Nucleus accumbens (tissue), 56 donors: ENCODE results near the gene R3HDM4.

ENCODE experiments used
- DNase-seq, 56 donors: peaks; one replicate each; lab custom pipeline; 2025; lab: John Stamatoyannopoulos, UW

The R3HDM4 gene

DNA sequence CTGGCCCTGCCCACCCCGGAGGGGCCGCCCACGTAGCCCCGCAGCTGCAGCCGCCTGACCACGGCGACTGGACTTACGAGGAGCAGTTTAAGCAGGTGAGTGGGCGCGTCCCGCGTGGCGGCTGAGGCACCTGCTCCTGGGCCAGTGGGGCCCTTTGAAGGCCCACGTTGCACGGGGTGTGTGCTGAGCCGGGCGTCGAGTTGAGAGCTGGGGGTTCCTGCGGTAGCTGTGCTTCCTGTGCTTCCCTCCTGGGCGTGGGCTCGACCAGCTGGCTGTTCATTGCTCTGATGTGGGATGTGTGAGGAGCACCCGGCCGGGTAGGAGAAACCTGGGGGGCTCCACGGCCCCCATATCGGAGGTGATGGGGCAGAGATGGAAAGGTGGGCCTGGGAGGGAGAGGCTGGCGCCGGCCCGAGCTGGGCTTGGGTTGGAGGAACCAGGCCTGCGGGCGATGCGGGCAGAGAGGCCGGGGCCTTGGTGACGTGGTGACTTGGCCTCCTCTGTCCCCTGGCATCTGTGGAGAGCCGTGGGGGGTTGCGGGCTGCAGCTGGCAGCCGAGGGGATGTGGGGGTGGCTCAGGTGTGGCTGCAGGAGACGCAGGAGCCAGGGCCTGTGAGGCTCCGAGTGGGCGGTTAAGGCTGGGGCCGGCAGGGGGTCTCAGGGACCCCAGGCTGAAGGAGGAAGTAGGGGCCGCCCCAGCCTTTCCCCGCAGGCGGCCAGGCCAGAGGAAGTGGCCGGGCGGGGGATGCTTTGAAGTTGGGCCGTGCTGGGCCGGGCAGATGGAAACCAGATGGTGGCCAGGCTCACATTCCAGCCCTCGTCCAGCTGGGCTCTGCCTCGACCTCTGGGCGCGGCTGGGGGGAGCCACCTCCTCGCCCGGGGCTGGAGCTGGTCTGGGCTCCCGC is 19.9 kb upstream of the R3HDM4 start:
- DNase-seq: peak in 1 of 56 donors; percentile 8

DNA sequence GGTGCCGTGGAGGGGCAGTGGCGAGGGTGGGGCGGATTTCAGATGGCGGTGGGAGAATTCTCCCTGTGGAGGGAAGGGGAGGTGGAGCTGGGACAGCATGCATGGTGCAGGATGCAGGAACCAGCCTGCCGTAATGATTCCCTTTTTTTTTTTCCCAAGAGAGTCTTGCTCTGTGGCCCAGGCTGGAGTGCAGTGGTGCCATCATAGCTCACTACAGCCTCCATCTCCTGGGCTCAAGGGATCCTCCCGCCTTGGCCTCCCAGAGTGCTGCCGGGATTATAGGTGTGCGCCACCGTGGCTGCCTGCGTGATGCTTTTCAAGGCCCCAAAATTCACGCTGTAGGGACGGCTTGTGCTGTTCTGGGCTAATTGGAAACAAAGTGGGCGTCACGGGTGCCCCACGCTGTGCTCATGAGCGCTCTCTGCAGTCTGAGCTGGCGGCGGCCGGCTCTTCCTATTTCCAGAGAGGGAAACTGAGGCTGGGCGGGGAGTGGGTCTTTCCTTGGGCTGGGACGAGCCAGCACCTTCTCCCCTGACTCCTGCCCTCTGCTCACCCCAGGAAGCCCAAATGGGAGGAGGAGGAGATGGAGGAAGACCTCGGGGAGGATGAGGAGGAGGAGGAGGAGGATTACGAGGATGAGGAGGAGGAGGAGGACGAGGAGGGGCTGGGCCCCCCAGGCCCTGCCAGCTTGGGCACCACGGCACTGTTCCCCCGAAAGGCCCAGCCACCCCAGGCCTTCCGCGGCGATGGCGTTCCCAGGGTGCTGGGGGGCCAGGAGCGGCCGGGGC is 19.0 kb upstream of the R3HDM4 start:
- no peak for DNase-seq

DNA sequence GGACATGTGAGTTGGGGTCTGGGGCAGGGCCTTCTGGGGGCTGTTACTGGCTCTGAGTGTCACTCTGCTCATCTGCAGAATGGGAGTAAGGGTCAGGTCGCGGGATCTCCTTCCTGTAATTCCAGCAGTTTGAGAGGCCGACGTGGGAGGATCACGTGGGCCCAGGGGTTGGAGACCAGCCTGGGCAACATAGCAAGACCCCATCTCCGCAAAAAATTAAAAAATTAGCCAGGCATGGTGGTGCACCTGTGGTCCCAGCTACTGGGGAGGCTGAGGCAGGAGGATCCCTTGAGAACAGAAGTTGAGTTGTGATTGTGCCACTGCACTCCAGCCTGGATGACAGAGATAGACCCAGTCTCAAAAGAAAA is 16.9 kb upstream of the R3HDM4 start:
- DNase-seq: no peak

DNA sequence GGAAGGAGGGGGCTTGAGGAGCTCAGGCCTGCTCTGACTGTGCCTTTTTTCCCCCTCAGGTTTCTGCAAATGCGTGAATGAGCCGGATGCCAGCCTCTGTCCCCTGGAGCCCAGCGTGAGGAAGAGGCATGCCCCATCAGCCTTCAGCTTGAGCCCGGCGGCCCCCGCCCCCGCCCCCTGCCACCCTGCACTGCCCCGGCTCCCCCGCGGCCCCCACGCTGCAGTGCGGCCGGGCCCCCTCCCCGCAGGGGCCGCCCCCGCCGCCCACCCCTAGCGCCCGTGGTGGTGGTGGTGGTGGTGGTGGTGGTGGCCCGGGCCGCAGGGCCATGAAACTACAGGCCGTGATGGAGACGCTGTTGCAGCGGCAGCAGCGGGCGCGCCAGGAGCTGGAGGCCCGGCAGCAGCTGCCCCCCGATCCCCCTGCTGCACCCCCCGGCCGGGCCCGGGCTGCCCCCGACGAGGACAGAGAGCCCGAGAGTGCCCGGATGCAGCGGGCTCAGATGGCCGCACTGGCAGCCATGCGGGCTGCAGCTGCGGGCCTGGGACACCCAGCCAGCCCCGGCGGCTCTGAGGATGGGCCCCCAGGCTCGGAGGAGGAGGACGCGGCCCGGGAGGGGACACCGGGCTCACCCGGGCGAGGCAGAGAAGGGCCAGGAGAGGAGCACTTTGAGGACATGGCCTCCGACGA is 16.3 kb upstream of the R3HDM4 start:
- no peak for DNase-seq

DNA sequence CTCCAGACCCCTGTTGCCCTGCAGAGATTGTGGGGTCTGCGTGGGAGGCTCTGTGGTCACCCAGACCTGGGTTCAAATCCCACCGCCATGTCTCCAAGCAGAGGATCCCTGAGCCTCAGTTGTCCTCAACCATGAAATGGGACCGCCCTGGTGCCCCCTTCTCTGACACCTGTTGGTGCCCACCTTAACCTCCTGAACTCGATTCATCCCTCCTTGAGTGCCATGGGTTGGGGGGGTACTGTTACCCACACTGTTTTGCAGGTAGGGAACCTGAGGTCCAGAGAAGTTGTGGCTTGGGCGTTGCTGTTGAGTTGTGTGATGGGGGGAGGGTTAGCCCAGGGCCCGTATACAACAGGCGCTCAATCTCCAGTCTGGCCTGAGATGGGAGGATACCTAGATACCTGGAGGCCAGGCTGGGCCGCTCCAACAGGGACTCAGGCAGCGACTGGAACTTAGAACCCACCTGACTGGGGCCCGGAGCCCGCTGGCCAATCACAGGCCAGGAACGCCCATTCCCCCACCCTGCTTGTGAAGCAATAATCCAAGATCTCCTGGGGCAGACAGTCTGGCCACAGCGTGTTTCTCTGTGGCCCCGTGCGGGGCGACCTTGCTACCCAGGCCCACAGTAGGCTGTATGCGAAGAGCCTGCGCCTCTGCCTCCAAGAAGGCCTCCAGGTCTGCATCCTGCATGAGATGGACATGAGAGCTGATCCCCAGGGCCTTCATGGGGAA is 15.6 kb upstream of the R3HDM4 start:
- DNase-seq: no peak

DNA sequence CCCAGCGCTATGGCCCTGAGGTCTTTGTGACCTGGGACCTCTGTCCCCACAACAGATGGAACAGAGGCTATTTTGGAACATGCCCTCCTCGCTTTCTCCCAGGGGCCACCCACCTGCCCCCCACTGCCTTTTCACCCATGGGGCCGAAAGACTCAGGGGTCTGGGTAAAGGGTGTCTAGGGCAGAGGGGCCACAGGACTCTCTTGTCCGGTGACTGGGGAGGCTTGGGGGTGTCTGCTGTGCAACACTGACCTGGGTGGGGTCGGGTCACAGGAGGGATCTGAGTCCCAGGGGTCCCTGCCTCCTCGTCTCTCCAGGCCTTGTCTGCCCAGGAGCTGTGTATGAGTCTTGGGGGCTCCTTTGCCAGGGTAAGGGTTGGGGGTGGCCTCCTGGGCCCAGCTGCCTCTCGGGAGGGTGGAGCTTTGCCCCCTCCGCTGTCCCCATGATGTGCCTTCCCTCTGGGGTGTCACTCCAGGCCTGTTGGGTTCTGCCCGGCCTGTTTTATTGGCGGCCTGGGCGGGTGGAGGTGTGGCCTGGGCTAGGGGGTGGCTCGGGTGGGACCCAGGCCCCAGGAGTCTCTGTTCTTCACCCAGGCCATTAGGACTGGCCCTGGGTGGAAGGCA is 14.9 kb upstream of the R3HDM4 start:
- DNase-seq: no peak

DNA sequence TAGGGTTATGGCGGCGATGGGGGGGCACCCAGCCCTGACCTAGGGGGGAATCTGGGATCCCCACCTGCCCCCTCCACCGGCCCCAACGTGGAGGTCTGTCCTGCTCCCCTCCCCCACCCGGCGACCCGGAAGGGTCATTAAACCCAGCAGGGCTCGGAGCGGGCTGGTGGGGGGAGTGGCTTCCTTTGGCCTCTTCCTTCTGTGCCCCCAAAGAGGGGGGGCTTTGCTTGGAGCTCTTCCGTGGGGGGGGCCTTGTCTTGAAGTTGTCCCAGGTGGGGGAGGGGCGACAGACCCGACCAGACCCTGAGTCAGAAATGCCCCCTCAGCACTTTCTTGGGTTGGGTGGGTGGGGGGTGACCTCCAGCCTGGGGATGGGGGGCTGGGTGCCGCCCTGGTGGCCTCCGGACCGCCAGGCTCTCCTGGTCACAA is 14.3 kb upstream of the R3HDM4 start:
- no peak for DNase-seq

DNA sequence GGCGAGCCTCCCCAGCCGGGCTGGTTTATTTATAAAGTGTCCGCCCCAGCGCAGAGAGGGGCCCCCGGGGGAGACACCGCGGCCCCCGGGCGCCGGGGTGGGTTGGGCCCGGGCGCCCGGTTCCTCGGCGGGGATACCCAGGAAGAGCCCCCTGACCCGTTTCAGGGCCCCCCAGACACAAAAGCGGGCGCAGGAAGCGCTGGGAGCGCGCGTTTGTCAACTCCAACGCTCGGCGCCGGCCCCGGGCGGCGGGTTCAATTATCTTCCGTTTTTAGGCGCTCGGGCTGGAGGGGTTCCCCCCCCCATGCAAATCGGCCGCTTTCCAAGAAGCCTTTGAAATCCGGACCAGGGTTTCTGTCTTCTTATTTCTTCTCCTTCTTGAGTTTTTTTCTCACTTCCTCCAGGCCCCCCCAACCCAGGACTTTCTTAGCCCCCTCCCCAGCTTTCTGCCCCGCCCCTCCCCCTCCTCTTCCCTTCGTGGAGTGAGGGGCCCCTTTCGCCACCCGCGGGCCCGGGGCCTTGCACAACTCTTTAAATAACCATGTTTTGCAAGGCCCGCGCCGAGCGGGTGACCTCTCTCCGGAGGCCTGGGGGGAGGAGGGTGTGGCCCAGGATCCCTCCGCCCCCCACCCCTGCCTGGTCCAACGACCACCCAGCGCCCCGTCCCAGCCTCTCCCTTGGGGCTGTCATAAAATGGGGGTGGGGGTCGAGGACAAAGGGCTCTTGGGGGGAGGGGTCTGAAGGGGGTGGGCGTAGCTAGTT is 13.8 kb upstream of the R3HDM4 start:
- DNase-seq: peak in 3 of 56 donors; percentile 7 to 45 (median 26)

DNA sequence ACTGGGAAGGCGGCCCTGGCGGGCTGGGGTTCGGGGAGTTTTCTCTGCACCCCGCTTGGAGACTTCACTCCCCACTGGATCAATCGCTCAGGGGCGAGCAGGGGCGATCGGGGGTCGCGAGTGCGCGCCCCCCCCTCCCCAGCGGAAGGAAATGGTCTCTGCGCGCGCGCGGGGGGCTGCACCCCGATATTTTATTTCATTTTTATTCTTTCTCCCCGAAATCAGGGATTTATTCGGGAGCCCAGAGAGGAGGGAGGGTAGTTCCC is 13.2 kb upstream of the R3HDM4 start:
- DNase-seq: no peak

DNA sequence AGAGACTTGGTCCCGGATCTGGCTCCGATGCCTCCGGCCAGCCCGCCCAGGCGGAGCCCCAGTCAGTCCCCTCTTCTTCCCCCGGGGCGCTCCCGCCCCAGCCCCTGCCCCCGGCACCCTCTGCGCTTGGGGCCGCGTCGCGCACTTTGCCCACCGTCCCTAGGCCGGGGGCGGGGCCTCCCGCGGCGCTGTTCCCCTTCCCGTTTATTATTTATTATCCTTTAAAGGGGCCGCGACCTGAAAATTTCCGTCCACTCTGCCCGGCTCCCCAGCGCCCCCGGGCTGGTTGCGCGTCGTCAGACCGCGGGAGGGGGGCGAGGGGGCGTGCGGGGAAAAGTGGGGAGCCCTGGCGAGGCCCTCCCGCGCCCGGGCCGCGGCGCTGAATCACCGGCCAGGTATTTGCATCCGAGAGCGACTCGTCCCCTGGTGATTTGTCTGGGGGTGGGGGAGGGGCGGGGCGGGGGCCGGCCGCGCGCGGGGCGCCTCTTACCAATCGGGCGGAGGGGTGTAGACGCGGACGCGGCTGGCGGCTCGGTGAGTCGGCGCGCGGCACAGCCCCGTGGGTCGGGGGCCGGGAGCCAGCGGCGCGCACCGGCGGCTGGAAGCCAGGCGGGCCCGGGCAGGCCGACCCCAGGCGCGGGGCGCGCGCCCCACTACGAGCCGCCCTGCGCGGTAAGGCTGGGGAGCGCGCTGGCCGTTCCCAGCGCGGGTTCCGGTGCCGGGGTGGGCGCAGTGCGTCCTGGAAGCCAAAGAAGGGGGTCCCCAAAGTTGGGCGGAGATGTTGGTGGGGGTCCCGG is 12.7 kb upstream of the R3HDM4 start, which contains the start of gene ARID3A:
Gene ARID3A, plus strand, starts transcription at position 510 of the 797 bp plus-strand sequence. CDS start 3,494 bp downstream, outside the sequence.
- DNase-seq: peak in 49 of 56 donors; percentile 30 to 82 (median 69)

DNA sequence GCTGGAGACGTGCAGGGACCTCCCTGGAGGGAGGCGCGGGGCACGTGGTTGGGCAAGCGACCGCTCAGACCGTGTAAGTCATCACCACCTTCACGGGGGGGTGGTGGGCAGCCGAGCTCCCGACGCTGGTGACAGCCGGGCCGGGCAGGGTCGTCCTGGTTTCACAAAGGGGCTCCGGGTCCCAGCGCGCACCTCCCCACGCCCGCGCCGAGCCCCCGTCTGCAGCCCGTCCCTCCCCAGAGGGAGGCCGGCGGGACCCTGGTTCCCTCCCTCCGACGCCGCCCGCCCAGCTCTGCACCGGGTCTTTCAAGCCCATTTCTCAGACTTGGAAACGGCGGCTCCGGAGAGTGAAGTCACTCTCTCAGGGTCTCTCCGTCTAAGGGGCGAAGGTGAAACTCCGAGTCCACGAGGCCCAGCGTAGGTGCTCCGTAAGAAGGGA is 12.1 kb upstream of the R3HDM4 start:
- peak in 12 of 56 donors; percentile 24 to 82 (median 74) for DNase-seq

DNA sequence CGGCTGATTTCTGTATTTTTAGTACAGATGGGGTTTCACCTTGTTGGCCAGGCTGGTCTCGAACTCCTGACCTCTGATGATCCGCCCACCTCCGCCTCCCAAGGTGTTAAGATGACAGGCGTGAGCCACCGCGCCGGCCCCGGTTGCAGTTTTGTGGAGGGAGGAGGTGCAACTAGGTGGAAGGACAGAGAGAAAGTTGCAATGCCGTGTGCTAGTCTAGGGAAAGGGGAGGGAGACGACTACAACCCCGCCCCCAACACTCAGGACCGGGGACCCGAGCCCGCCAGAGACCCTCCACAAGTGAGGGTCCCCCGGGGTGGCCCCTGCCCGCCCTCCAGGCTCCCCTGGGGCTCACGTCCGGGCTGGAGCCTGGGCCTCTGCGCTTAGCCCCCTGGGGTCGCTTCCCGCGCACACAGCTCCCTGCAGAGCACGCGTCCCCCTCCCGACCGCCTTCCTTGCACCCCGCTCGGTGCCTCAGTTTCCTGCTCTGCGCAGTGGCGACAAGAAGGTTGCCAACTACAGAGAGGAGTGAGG is 11.6 kb upstream of the R3HDM4 start:
- DNase-seq: no peak

DNA sequence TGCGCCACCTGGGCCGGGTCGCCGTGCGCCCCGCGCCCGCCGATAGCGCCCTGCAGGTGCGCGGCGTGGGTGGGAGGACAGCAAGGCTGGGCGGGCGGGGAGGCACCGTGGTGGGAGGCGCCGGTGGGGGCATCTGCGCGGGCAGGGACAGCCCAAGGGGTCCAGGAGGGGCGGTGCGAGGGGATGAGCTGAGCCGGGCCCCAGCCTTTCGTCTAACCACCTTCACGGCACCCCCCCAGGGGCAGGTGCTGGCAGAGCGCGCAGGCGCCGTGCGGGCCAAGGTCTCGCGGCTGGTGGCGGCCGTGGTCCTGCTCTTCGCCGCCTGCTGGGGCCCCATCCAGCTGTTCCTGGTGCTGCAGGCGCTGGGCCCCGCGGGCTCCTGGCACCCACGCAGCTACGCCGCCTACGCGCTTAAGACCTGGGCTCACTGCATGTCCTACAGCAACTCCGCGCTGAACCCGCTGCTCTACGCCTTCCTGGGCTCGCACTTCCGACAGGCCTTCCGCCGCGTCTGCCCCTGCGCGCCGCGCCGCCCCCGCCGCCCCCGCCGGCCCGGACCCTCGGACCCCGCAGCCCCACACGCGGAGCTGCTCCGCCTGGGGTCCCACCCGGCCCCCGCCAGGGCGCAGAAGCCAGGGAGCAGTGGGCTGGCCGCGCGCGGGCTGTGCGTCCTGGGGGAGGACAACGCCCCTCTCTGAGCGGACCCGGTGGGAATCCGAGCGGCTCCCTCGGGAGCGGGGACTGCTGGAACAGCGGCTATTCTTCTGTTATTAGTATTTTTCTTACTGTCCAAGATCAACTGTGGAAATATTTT is 7.2 kb upstream of the R3HDM4 start:
- DNase-seq: peak in 18 of 56 donors; percentile 4 to 71 (median 28)

DNA sequence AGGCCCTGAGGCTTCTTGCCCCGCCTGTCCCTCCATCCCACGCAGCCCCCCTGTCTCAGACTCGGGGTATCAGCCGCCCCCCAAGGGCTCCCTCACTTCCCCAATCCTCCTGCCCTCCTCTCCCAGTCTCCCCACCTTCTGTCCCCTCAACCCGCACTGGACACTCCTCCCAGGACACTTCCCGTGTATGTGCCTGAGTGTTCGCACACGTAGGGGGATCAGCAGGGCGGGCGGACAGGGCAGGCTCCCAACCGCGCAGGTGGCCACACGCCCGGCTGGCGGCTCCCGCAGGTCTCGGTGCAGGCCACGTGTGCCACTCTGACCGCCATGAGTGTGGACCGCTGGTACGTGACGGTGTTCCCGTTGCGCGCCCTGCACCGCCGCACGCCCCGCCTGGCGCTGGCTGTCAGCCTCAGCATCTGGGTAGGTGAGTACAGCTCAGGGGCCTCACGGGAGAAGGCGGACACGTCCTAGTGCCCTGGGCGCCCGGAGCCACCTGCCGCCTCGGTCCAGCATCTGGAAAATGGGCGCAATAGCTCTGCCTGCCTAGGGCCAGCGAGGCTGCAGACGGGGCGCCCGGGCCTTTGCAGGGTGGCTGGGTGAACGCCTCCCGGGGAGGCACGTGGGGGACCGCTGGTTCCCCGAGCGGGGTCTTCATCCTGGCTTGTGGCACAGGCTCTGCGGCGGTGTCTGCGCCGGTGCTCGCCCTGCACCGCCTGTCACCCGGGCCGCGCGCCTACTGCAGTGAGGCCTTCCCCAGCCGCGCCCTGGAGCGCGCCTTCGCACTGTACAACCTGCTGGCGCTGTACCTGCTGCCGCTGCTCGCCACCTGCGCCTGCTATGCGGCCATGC is 6.4 kb upstream of the R3HDM4 start:
- DNase-seq: peak in 1 of 56 donors; percentile 28

DNA sequence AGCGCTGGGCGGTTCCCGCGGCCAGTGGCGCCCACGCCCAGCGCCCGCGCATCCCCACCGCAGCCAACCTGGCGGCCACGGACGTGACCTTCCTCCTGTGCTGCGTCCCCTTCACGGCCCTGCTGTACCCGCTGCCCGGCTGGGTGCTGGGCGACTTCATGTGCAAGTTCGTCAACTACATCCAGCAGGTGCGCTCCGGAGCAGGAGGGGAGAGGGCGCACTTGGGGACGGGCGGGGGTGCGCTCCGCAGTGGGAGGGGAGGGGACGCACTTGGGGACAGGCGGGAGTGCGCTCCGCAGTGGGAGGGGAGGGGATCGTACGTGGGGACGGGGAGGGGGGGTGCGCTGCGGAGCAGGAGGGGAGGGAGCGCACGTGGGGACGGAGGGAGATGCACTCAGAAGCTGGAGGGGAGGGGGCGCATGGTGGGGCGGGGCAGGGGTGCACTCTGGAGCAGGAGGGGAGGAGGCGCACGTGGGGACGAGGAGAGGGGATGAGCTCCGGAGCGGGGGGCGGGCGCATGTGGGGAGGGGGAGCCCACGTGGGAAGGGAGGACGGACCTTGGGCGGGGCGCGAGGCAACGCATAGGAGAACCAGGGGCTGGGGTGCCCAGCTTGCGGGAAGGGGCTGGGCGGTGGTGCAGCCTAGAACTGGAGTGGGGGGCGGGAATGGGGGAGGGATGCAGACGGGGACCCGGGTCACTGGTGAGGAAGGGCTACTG is 5.6 kb upstream of the R3HDM4 start:
- DNase-seq: peak in 2 of 56 donors; percentile 4 to 26

DNA sequence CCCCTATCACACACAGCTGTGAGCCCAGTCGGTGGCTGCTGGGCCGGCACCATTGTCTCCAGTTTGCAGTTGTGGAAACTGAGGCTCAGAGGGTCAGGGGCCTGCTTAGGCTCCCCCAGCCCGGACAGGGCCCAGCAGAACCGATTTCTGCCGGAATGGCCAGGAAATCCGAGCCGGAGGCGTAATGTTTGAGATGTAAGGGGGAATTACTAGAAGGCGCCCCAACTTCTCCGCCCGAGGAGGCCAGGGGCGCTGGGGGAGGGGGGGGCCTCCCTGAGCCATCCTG is 5.1 kb upstream of the R3HDM4 start:
- no peak for DNase-seq
